ENCODE measurements around the gene NR2C2AP.

GRCh38 chr19:19159534-19159933 lies 43.7 kb downstream of the NR2C2AP start:
- TF ChIP-seq POLR2A (IDR thresholded peaks at IDR 0.05; ENCODE audit: low read depth, low read length) (no peak), CTCF (conservative IDR thresholded peaks at IDR 0.05; ENCODE audit: low read depth, low read length) (no peak), ELK1 (IDR thresholded peaks at IDR 0.05; ENCODE audit: borderline replicate concordance, low read depth, low read length) (no peak), MXI1 (IDR thresholded peaks at IDR 0.05; ENCODE audit: borderline replicate concordance, low read depth, low read length) (no peak)

Data from IMR-90 (cell line).